GM23248 (cell line): Measurements from ENCODE around the gene NDUFB10.

Source experiments
- EZH2 ChIP-seq: fragments of 200-600 bp; sonication (generic); IDR thresholded peaks from 2 replicates; pipeline ENCODE4 v1.6.1; 2018; ENCODE audit warnings: antibody characterized with exemption, mild to moderate bottlenecking; ENCODE audit not compliant: insufficient read depth, poor library complexity, severe bottlenecking
- EZH2phosphoT487 ChIP-seq: fragments of 200-600 bp; sonication (generic); IDR thresholded peaks from 2 replicates; pipeline ENCODE4 v1.6.1; 2018; ENCODE audit warnings: antibody characterized with exemption, moderate library complexity, mild to moderate bottlenecking, low read depth; ENCODE audit not compliant: insufficient read depth

GRCh38 chr16:1940273-1941161 is 18.8 kb upstream of the NDUFB10 start:
- TF ChIP-seq EZH2, result no peak
- TF ChIP-seq EZH2phosphoT487, result no peak
